Sciatic nerve (tissue), 2 donors: Measurements from ENCODE around the gene CYP4V2. TPM values are rescaled to one million over a fixed set of nuclear protein-coding genes. Genes with fewer than 3 reads are reported as not detected.

Experiments
- ATAC-seq: fragments of 200-7000 bp; cut with Tn5 transposase; one replicate; pipeline ENCODE4 v1.9.1; 2020; ENCODE audit warnings: mild to moderate bottlenecking, moderate library complexity
- DNase-seq: peaks from one replicate; pipeline ENCODE4 v3.0.0-alpha.2; 2020; ENCODE audit warnings: low spot score
- intact Hi-C: fragments of 100-400 bp; cut with DNase I; formaldehyde crosslinking; loops from one replicate; pipeline ENCODE4 v1.14.2; 2022
- total RNA-seq: library from RNA; stranded (reverse); fragmentation: NEBNext Ultra II Directional; extraction: Animal tissue kit (Norgen Biotek cat#: 25700); gene quantifications from one replicate; pipeline ENCODE4 v1.2.1, GENCODE V29; 2021
- donor health status: DM: no; HTN: no; CAD: no.
- donor health status: DM: no; HTN: no; CAD: no.

CYP4V2 gene
- total RNA-seq, 1 donor from 2014 or later = 42.0 TPM

DNA sequence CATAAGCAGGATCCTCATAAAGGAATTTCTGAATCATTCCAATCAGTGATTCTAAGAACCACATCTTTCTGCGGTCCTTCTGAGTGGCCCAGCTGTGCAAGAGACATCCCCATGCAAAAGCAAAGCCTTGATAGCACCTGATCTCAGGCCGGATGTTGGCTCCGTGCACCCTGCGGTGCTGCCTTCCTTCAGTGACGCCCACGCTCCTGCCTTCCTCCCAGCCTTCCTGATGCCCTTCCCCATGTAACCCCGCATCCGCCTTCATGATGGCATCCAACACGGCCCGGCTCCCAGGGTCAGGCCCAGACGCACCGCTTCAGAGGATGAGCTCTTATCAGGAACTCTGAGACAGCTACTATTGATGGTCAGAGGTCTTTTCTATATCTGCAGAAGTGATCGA, 20.4 kb upstream of the CYP4V2 start:
- intact Hi-C loops = no loop called here
- ATAC-seq (no peak), DNase-seq (no peak)

DNA sequence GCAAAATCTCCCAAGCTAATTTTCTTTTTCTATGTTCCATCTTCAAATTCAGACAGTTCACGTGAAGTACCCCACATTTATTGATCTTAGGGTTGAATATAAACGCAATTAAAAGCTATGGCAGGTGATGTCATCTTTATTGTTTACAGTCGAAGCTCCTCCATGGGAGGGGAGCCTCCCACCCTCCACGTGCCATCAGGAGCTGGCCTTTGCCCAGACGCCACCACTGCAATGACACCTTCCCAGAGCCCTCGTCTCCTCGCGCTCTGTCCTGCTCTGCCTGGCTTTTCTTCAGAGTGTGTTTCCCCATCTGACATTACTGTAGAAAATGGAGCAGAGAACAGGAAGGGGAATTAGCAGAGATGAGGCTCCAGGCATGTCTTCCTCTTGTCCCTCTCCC, 18.8 kb upstream of the CYP4V2 start:
- no peak for DNase-seq
- intact Hi-C loops = no loop called here
- ATAC-seq = no peak

DNA sequence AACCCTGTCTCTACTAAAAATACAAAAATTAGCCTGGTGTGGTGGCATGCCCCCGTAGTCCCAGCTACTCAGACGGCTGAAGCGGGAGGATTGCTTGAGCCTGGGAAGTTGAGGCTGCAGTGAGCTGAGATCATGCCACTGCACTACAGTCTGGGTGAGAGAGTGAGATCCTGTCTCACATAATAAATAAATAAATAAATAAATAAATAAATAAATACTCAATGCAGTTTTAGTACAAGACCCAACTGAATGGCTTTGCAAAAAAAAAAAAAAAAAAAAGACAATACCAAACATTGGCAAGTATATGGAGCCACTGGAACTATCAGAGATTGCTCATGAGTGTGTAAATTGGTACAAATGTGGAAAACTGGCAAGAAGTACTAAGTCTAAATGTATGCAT, 3.3 kb upstream of the CYP4V2 start:
- DNase-seq = no peak
- intact Hi-C loops = no loop called here
- ATAC-seq = no peak

DNA sequence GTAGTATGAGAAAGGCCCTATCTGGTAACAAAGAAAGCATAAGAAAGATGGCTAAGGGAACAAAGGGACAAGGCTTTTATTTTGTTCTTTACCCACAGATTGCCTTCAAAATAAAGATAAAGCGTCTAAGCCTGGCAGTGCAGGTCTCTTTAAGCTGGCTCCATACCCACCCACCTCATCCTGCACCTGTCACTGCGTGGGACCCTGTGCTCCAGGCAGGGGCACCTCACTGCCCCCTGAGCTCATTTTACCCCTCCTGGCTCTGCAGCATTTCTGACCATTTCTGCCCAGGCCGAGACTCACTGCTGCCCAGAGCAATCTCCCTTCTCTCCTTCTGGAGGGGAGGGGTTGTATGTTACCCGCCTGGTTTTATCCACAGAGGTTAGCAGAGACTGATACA, 1.7 kb upstream of the CYP4V2 start:
- DNase-seq (no peak), ATAC-seq (no peak)
- intact Hi-C loops = no loop called here

DNA sequence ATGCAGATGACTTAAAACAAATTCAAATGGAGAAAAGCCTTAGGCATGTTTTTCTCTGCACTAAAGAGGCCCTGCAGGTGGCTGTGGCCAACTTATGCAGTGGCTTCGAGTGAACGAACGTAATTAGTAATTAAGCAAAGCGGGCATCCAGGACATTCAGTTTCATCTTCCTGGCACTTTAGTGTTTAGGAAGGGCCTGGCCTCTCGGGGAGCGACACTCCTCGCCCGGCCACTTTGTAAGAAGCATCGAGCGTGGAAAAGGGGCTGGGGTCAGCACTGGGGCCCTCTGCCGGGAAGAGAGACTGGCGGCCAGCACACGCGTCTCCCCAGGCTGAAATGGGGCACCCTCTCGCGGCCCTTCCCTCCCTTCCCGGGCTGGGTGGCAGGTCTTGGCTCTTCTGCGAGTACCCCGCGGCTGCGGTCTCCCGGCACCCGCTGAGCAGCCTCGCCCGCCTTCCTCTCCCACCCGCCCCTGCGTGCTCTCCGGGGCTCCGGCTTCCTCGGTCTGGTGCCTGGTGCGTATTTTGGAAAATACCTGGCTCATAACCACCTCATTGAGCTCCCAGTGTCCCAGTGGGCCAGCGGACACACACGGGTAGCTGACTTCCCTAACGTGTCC, 677 bp upstream of the CYP4V2 start:
- peak; percentile 74 for DNase-seq
- intact Hi-C loops = no loop called here
- ATAC-seq = peak; percentile 54

DNA sequence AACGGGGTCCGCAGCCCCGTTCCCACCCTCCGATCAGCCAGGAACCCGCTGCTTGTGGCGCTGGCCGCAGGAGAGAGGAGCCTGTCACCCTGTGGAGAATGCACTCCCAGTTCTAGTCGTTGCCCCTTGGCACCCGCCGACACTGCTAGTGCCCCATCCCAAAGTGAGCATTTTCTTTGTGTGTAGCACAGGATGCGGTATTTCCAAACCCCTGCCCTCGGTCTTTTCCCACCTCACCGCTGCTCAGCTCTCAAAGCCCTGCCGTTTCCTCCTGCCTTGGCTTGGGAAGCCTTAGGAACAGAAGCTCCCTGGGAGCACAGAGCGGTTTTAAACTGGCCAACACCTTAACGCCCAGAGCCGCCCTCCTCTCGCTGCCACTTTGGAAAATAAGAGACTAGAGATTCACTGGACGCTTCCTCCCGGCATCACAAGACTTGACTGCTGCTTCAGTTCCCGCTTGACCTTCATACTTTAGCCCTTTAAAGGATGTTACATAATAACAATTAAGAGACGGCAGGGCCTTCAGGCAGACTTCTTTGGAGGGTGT, 772 bp downstream of the CYP4V2 start:
- peak; percentile 70 for DNase-seq
- intact Hi-C loops = no loop called here

DNA sequence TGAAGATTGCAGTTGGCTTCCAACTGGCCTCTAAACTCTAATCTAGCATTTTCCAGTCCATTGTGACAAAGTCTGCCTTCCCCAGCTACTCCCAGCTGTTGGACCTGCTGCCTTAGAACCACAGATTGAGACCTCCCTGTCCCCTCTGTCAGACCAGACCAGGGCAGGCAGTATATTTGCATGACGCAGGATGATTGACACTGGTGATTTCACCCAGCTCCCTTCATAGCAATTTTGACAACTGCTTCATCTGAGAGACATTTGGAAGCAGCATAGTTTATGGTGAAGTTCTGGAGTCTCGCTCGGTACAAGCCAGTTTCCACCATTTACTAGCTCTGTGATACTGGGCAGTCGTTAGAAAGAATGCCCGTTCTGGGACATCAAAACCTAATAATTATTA, 2.5 kb downstream of the CYP4V2 start:
- intact Hi-C loops = no loop called here
- ATAC-seq (no peak), DNase-seq (no peak)

More for the DNA sequence above, 772 bp downstream of the CYP4V2 start:
- peak; percentile 65 for ATAC-seq

DNA sequence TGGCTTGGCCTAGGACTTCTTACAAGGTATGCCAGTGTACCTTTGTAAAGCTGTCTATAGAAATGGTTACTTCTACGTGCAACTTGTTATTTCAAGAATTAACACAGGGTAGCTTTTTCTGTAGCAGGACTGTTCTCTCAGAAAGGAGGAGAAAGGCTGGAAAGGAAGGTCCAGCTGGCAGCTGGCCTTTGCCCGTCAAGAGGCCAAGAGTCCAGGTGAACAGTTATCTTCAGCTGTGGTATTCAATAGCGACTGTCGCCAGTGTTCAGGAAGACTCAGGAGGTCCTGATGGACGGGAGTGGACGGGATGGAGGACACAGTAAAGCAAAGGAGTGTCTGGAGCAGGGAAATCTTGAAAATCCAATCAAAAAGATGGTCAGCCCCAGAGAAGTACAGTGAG, 4.7 kb downstream of the CYP4V2 start:
- no peak for ATAC-seq
- no peak for DNase-seq
- intact Hi-C loops = no loop called here

DNA sequence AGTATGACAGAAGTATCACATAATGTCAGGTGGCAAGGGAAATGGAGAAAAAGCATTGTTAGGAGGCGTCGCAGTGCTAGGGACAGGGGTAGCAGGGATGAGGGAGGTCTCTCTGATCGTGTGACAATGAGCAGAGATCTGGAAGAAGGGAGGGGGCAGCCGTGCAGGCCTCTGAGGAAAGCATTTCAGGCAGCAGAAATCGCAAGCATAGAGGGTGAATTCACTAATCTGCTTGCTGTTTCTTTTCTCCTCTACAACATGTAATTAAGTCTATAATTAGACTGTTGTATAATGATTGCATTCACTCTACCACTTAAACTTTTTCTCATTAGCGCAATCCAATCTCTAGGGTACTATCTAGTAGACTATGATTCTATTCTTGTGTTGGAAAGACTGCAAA, 9.1 kb downstream of the CYP4V2 start:
- DNase-seq = no peak
- no peak for ATAC-seq
- intact Hi-C loops = loop anchor here (2.0 kb wide), 1 partner anchor 46 kb away; no protein-coding TSS in a partner anchor

DNA sequence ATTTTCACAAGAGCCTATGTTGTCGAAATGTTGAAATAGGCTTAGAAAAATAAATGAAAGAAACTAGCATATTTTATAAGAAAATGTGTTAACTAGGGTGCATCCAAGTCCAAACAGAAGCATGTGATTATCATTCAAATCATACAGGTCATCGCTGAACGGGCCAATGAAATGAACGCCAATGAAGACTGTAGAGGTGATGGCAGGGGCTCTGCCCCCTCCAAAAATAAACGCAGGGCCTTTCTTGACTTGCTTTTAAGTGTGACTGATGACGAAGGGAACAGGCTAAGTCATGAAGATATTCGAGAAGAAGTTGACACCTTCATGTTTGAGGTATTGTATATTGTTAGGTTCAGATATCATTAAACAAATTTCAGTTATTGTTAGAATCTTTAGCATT, 9.6 kb downstream of the CYP4V2 start:
- ATAC-seq (no peak), DNase-seq (no peak)
- intact Hi-C loops = loop anchor here (2.0 kb wide), 1 partner anchor 46 kb away; no protein-coding TSS in a partner anchor

DNA sequence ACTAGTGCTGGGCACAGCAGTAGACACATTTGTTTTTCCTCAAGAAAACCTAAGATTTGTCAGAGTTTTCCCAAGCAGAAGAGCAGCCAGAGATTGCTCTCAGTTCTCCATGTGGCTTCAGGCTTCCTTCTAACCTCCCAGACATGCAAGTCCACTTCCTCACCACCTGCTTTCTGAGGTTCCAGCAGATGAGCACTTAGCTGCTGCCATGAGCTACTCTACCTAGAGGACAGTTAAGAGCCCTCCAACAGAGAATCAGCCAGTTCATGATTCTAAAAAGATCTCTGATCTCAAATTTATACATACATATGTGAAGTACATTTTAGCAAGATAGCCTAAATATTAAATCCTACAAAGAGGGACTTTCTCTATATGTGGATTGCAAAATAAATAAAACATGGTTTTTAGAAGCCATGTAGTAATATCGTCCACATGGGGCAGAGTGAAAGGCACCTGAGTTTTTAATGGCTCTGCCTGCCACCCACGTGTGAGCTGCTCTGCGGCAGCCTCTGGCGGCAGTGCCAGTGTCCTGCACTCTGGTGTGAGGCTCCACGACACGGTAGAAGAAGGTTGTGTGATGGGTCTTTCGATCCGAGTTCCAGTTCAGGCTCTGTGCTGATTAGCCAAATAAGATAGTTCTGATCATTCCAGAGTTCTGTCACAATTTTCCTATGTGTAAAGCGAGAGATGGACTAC, 10.3 kb downstream of the CYP4V2 start:
- intact Hi-C loops = loop anchor here (2.0 kb wide), 1 partner anchor 45 kb away; no protein-coding TSS in a partner anchor
- DNase-seq (no peak), ATAC-seq (peak; percentile 60)

DNA sequence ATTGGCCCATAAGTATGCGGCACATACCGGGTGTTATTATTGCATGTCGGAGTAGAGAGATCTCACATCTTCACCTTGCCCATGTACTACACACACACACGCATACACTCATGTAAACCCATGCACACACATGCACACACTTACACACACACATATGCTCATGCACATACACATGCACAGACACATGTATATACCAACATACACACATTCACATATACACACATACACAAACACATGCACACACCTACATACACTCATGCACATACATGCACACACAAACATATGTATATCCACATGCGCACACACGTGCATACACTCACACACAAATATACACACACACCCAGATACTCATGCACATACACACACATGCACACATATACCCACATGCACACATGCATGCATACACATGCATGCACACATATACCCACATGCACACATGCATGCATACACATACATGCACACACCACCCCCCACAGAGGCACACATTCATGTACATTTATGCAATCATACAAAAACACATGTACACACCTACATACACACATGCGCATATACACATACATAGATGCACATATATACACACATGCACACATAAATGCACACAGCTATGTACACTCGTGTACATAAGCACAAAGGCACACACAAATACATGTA, 11.2 kb downstream of the CYP4V2 start:
- DNase-seq = no peak
- ATAC-seq = no peak
- intact Hi-C loops = no loop called here

DNA sequence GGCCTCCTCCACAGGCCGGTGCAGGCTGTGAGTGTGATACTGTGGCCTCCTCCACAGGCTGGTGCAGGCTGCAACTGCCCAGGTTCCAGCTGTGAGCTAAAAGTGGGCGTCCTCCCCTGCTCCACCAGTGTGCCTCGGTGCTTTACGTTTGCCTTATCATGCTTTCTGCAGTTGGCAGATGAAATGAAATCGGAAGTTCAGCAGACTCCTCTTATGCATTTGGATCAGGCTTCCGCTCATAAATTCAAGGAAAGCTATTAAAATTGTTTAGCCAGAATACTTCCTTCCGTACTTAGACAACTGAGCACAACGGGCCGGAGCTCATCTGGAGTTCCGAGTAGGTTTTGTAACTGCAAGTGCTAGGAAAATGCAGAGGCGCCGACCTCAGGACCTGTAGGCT, 12.0 kb downstream of the CYP4V2 start:
- DNase-seq = no peak
- intact Hi-C loops = no loop called here
- no peak for ATAC-seq

DNA sequence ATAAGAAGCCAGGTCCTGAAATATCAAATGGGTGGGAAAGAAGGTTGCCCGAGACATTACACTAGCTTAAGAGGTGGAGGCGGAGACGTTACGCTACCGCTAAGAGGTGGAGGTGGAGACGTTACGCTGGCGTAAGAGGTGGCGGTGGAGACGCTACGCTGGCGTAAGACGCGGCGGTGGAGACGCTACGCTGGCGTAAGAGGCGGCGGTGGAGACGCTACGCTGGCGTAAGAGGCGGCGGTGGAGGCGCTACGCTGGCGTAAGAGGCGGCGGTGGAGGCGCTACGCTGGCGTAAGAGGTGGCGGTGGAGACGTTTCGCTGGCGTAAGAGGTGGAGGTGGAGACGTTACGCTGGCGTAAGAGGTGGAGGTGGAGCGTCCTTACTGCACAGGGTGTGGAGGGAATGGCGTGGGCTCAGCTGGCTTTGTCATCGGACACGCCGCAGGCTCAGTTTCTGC, 12.8 kb downstream of the CYP4V2 start:
- ATAC-seq (no peak), DNase-seq (peak; percentile 67)
- intact Hi-C loops = no loop called here

DNA sequence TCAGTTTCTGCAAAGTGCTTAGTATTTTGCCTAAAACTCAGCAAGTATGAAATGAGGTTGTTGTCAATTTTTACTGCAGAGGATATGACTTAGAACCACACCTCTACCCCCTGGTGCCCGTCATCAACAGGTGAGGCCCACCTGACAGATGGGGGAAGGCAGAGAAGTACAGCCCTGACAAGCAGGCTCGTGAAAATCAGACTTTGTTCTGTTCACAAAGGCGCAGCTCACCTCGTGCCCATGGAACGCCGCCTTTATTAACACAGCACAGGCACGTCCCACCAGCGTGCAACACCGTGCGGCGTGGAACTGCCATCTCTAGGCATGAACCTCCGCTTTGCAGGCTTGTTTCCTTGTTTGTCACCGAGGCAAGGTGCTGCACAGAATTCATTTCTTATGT, 13.3 kb downstream of the CYP4V2 start:
- no peak for ATAC-seq
- no peak for DNase-seq
- intact Hi-C loops = no loop called here

DNA sequence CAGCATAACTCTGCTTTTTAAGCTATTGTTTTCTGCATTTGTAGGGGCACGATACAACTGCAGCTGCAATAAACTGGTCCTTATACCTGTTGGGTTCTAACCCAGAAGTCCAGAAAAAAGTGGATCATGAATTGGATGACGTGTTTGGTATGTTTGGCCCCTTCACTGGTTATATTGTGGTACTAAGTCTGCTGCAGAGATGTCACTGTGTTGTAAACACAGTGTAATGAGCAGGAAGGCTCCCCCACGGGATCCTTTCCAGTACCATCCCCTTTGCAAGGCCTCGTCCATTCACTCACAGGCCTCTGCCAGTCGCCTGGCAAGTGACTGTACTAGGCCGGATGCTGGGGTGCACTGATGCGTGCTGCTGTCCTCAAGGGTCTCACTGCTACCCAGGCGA, 13.8 kb downstream of the CYP4V2 start:
- no peak for ATAC-seq
- no peak for DNase-seq
- intact Hi-C loops = no loop called here

DNA sequence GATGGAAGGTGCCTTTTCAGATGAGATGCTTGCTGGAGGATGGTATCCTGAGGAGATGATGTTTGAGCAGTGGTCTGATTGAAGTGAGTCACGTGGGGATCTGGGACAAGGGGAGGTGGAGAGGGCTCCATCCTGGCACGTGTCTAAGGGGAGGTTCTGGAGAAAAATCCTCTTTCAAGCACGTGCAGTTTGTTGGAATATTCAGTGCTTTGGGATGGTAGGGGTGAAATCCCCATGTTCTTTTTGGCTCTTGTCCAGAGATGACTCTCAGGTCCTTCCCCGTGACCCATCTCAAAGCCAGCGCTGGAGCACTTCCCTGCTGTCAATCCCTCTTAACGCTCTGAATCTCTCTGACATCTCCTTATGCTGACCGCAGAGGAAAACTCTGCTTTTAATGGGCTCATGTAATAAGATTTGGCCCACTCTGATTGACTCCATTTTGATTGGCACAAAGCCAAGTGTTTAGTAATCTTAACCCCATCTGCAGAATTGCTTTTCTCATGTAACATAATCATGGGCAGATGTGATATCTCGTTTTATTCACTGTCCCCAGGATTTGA, 25.2 kb downstream of the CYP4V2 start:
- intact Hi-C loops = no loop called here
- no peak for DNase-seq
- ATAC-seq = peak; percentile 75

DNA sequence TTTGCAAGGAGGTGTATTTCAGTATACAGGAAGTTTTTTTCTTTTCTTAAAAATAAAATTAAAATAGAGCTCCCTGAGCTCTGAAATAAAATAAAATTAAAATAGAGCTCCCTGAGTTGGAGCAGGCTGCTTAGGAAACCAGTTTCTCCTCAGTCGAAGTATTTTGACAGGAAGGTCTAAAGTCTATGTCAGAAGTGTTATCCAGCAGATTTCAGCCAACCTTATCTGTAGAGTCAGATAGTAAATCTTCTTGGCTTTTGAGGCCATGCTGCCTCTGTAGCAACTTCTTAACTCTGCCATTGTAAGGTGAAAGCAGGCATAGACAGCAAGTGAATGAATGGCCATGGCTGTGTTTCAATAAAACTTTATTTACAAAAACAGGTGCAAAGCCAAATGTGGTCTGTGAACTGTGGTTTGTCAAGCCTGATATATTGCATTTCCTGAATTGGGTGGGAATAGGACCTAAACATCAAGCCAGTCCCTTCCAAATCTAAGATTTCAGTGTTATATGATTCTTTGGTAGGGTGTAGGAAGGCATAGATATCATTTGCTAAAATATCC, 26.4 kb downstream of the CYP4V2 start:
- intact Hi-C loops = no loop called here
- DNase-seq = no peak
- ATAC-seq = no peak

DNA sequence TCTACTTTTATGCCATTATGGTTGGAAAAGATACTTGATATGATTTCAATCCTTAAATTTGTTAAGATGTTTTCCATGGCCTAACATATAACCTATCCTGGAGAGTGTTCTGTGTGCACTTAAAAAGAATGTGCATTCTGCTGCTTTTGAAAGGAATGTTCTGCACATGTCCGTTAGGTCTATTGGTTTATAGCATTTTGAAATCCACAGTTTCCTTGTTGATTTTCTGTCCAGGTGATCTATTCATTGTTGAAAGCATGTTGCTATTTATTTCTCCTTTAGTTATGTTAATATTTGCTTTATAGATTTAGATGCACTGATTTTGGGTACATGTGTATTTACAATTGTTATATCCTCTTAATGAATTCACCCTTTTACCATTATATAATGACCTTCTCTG, 30.3 kb downstream of the CYP4V2 start:
- intact Hi-C loops = no loop called here
- ATAC-seq = no peak
- DNase-seq = no peak
